ENCODE measurements around the gene CGN. TPM values are rescaled to one million over a fixed set of nuclear protein-coding genes. Genes with fewer than 3 reads are reported as not detected.

CGN gene
- total RNA-seq, 2 experiments from 2014 or later = 0.08 to 0.28 TPM

DNA sequence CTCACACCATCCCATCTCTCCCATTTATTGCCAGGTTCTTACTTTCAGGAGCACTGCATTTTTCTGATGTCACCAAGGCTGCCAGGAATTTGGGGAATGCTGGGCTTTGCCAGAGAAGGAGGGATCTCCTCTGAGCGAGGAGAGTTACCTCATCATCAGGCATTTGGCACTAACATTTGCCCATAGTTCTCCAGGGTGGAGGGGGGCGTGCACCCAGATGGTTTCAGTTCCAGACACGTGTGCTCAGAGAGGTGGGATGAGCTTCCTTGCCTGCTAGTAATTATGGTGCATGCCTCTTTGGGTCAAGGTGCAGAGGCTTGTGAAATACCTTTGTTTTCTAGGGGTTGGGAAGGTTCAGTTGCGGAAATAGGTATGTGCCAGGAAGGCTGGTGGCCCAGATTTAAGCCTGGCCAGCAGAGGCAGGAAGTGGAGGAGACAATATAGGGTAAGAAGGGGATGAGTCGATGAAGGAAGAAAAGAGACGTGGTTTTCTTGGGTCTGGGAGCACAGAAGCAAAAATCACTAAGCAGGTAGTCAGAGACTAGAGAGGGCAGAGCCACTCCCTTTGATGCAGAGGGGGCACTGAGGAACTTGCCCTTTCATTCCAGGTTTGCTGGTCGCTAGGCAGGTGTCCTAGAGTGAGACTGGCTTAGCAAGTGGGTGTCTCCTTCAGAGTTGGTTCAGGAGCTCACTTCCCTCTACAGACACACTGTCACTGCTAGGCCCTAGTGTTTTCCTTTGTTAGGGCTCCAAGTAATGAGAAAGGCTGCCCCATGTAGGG is 36.1 kb downstream of the CGN start:
- H3K27ac ChIP-seq (ENCODE audit: low read depth in 1 of 2, low read length in 2 of 2) = no peak overlapping the region
- ChIA-PET CTCF (no interaction called here), POLR2A (interaction anchor here (0.5 kb wide), 1 partner anchor 141 kb away, joined by 3 read pairs; no protein-coding TSS in a partner anchor)
- no peaks in the 10 kb centered on the region for H3K9me3 ChIP-seq (ENCODE audit: control insufficient read depth in 1 of 2, insufficient read depth in 1 of 2, low read length in 2 of 2)
- peaks cover 11% of the 10 kb centered on the region for H3K4me1 ChIP-seq (ENCODE audit: insufficient read depth, low read length)
- Mint-ChIP-seq H3K9me3 (no peaks in the 10 kb centered on the region), H3K27me3 (no peaks in the 10 kb centered on the region), H3K4me1 (ENCODE audit: low read depth) (peaks cover 10% of the 10 kb centered on the region), H3K27ac (no peak overlapping the region), H3K36me3 (ENCODE audit: low read depth) (no peaks in the 10 kb centered on the region), H3K4me3 (no peak overlapping the region)
- intact Hi-C loops (cut with DNase I, micrococcal nuclease) = no loop called here
- no peaks in the 10 kb centered on the region for H3K36me3 ChIP-seq (ENCODE audit: insufficient read depth, low read length)
- no peaks in the 10 kb centered on the region for H3K27me3 ChIP-seq (ENCODE audit: control insufficient read depth in 1 of 2, insufficient read depth in 2 of 2, low read length in 2 of 2)
- no peak for DNase-seq
- TF ChIP-seq, protein P1, sequence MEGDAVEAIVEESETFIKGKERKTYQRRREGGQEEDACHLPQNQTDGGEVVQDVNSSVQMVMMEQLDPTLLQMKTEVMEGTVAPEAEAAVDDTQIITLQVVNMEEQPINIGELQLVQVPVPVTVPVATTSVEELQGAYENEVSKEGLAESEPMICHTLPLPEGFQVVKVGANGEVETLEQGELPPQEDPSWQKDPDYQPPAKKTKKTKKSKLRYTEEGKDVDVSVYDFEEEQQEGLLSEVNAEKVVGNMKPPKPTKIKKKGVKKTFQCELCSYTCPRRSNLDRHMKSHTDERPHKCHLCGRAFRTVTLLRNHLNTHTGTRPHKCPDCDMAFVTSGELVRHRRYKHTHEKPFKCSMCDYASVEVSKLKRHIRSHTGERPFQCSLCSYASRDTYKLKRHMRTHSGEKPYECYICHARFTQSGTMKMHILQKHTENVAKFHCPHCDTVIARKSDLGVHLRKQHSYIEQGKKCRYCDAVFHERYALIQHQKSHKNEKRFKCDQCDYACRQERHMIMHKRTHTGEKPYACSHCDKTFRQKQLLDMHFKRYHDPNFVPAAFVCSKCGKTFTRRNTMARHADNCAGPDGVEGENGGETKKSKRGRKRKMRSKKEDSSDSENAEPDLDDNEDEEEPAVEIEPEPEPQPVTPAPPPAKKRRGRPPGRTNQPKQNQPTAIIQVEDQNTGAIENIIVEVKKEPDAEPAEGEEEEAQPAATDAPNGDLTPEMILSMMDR (IDR thresholded peaks at IDR 0.05) = no peak
- H3K4me3 ChIP-seq (ENCODE audit: low read length) = no peak overlapping the region
- no peak for ATAC-seq (ENCODE audit: poor library complexity)

DNA sequence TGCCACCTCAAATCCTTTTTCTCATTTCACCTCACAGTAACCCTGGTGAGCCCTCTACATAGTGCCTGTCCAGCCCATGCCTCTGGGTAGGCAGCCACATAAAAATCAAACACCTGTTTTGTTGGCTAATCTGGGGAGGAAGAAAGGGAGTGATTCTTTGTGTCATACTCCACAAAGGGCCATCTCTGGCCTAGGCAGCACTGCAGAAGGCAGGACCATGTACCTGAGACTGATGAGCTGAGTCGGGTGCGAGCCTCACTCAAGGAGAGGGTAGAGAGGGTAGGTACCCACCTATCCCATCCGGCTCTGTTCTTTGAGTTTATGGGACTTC is 36.7 kb downstream of the CGN start:
- H3K9me3 ChIP-seq (ENCODE audit: control insufficient read depth in 1 of 2, insufficient read depth in 1 of 2, low read length in 2 of 2) = no peaks in the 10 kb centered on the region
- ChIA-PET POLR2A (no interaction called here), CTCF (no interaction called here)
- Mint-ChIP-seq H3K4me1 (ENCODE audit: low read depth) (peaks cover 10% of the 10 kb centered on the region), H3K27me3 (no peaks in the 10 kb centered on the region), H3K9me3 (no peaks in the 10 kb centered on the region), H3K27ac (no peak overlapping the region), H3K4me3 (no peak overlapping the region), H3K36me3 (ENCODE audit: low read depth) (no peaks in the 10 kb centered on the region)
- TF ChIP-seq, protein P1 (IDR thresholded peaks at IDR 0.05) = no peak
- H3K4me1 ChIP-seq (ENCODE audit: insufficient read depth, low read length) = peaks cover 11% of the 10 kb centered on the region
- ATAC-seq (ENCODE audit: poor library complexity) (no peak), DNase-seq (no peak)
- H3K4me3 ChIP-seq (ENCODE audit: low read length) = no peak overlapping the region
- no peaks in the 10 kb centered on the region for H3K36me3 ChIP-seq (ENCODE audit: insufficient read depth, low read length)
- H3K27ac ChIP-seq (ENCODE audit: low read depth in 1 of 2, low read length in 2 of 2) = no peak overlapping the region
- intact Hi-C loops (cut with DNase I, micrococcal nuclease) = no loop called here
- H3K27me3 ChIP-seq (ENCODE audit: control insufficient read depth in 1 of 2, insufficient read depth in 2 of 2, low read length in 2 of 2) = no peaks in the 10 kb centered on the region

DNA sequence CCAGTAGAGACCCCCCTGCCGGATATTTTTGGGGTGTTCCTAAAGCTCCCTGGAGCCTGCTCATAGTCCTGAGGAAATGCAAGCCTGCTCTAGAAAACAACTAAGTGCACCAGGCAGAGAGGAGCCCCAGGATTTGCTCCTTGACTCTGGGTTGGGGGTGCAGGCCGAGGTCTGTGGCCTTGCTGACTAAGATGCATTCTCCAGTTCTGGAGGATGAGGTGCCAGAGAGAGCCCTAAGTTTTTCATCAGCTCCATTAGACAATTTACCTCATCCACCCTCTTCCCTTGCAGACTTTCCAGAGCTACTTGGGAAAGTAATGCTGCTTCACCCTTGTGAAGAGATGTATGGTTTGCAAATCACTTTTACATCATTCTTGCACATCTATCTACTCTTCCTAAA is 38.0 kb downstream of the CGN start:
- H3K36me3 Mint-ChIP-seq (ENCODE audit: low read depth) = no peaks in the 10 kb centered on the region

More for the DNA sequence above, 38.0 kb downstream of the CGN start:
- Histone ChIP-seq H3K4me3 (ENCODE audit: low read length) (no peak overlapping the region), H3K36me3 (ENCODE audit: insufficient read depth, low read length) (no peaks in the 10 kb centered on the region), H3K27me3 (ENCODE audit: control insufficient read depth in 1 of 2, insufficient read depth in 2 of 2, low read length in 2 of 2) (no peaks in the 10 kb centered on the region), H3K9me3 (ENCODE audit: control insufficient read depth in 1 of 2, insufficient read depth in 1 of 2, low read length in 2 of 2) (no peaks in the 10 kb centered on the region), H3K27ac (ENCODE audit: low read depth in 1 of 2, low read length in 2 of 2) (no peak overlapping the region), H3K4me1 (ENCODE audit: insufficient read depth, low read length) (peaks cover 11% of the 10 kb centered on the region)
- ATAC-seq (ENCODE audit: poor library complexity) (no peak), DNase-seq (no peak)
- H3K27me3 Mint-ChIP-seq = no peaks in the 10 kb centered on the region
- no peak overlapping the region for H3K27ac Mint-ChIP-seq
- ChIA-PET POLR2A (interaction anchor here (1.0 kb wide), 1 partner anchor 10 kb away, joined by 3 read pairs; no protein-coding TSS in a partner anchor), CTCF (no interaction called here)
- no peaks in the 10 kb centered on the region for H3K9me3 Mint-ChIP-seq
- TF ChIP-seq, protein P1 (IDR thresholded peaks at IDR 0.05) = no peak
- no peak overlapping the region for H3K4me3 Mint-ChIP-seq
- intact Hi-C loops (cut with DNase I, micrococcal nuclease) = no loop called here
- peaks cover 10% of the 10 kb centered on the region for H3K4me1 Mint-ChIP-seq (ENCODE audit: low read depth)
